Measurements from ENCODE around the gene NOXA1.

NOXA1 gene

GRCh38 chr9:137402746-137403145, 20.4 kb upstream of the NOXA1 start:
- no peaks in the 10 kb centered on the region for H3K9me3 ChIP-seq (ENCODE audit: control insufficient read depth, insufficient read depth, low read depth, low read length)
- no peaks in the 10 kb centered on the region for H3K4me1 ChIP-seq (ENCODE audit: control insufficient read depth, insufficient read depth, low read length)
- no peak overlapping the region for H3K4me3 ChIP-seq (ENCODE audit: low read depth, low read length)
- CTCF ChIA-PET, result no interaction called here
- H3K36me3 ChIP-seq (ENCODE audit: control insufficient read depth in 2 of 2, insufficient read depth in 1 of 2, low read length in 2 of 2), result no peaks in the 10 kb centered on the region
- TF ChIP-seq ZNF645 (tag by site-specific recombination; IDR thresholded peaks at IDR 0.05), result no peak
- POLR2A ChIA-PET, result no interaction called here
- H3K27ac ChIP-seq (ENCODE audit: extremely low read depth, low read depth, low read length), result no peak overlapping the region

- Histone ChIP-seq H3K4me1 (ENCODE audit: control insufficient read depth, insufficient read depth, low read length) (no peaks in the 10 kb centered on the region), H3K9me3 (ENCODE audit: control insufficient read depth, insufficient read depth, low read depth, low read length) (no peaks in the 10 kb centered on the region), H3K27ac (ENCODE audit: extremely low read depth, low read depth, low read length) (no peak overlapping the region), H3K36me3 (ENCODE audit: control insufficient read depth in 2 of 2, insufficient read depth in 1 of 2, low read length in 2 of 2) (no peaks in the 10 kb centered on the region), H3K4me3 (ENCODE audit: low read depth, low read length) (no peak overlapping the region)
- TF ChIP-seq ZNF10 (tag by site-specific recombination; IDR thresholded peaks at IDR 0.05) (no peak), PATZ1 (tag by site-specific recombination; IDR thresholded peaks at IDR 0.05) (no peak), ZNF544 (tag by site-specific recombination; IDR thresholded peaks at IDR 0.05) (no peak), ZNF404 (tag by site-specific recombination; IDR thresholded peaks at IDR 0.05) (no peak)
- CTCF ChIA-PET, result no interaction called here
- POLR2A ChIA-PET, result no interaction called here
Measured at GRCh38 chr9:137403269-137403668, 19.9 kb upstream of the NOXA1 start.

- CTCF ChIA-PET, result interaction anchor here (0.6 to 0.9 kb wide), 3 partner anchors 9 to 1142 kb away, joined by 3 read pairs; no protein-coding TSS in a partner anchor
- Histone ChIP-seq H3K4me1 (ENCODE audit: control insufficient read depth, insufficient read depth, low read length) (no peaks in the 10 kb centered on the region), H3K36me3 (ENCODE audit: control insufficient read depth in 2 of 2, insufficient read depth in 1 of 2, low read length in 2 of 2) (no peaks in the 10 kb centered on the region), H3K4me3 (ENCODE audit: low read depth, low read length) (no peak overlapping the region), H3K27ac (ENCODE audit: extremely low read depth, low read depth, low read length) (no peak overlapping the region), H3K9me3 (ENCODE audit: control insufficient read depth, insufficient read depth, low read depth, low read length) (no peaks in the 10 kb centered on the region)
- POLR2A ChIA-PET, result interaction anchor here (0.6 to 1.5 kb wide), 2 partner anchors 9 to 18 kb away, joined by 4 to 5 read pairs; partner anchors contain the start of genes EXD3 and NOXA1
- 0 out of 2 replicates have a peak, but pooled peaks have one; percentile 22 for TF ChIP-seq GLIS2 (tag by site-specific recombination; IDR thresholded peaks at IDR 0.05)
- no peak for TF ChIP-seq ZNF133 (tag by site-specific recombination; IDR thresholded peaks at IDR 0.05)
- no peak for TF ChIP-seq ZNF488 (tag by site-specific recombination; IDR thresholded peaks at IDR 0.05)
- no peak for TF ChIP-seq ZSCAN4 (tag by site-specific recombination; IDR thresholded peaks at IDR 0.05)
- no peak for TF ChIP-seq ZNF510 (tag by site-specific recombination; IDR thresholded peaks at IDR 0.05; ENCODE audit: insufficient replicate concordance)
Measured at GRCh38 chr9:137404961-137405567, 18.1 kb upstream of the NOXA1 start.

- Histone ChIP-seq H3K27ac (ENCODE audit: extremely low read depth, low read depth, low read length) (no peak overlapping the region), H3K4me3 (ENCODE audit: low read depth, low read length) (no peak overlapping the region), H3K4me1 (ENCODE audit: control insufficient read depth, insufficient read depth, low read length) (no peaks in the 10 kb centered on the region), H3K9me3 (ENCODE audit: control insufficient read depth, insufficient read depth, low read depth, low read length) (no peaks in the 10 kb centered on the region), H3K36me3 (ENCODE audit: control insufficient read depth in 2 of 2, insufficient read depth in 1 of 2, low read length in 2 of 2) (no peaks in the 10 kb centered on the region)
- TF ChIP-seq ZIC2 (tag by site-specific recombination; IDR thresholded peaks at IDR 0.05) (0 out of 2 replicates have a peak, but pooled peaks have one; percentile 19), ZBTB48 (tag by site-specific recombination; IDR thresholded peaks at IDR 0.05) (no peak), HIC1 (tag by site-specific recombination; IDR thresholded peaks at IDR 0.05) (0 out of 2 replicates have a peak, but pooled peaks have one; percentile 29), CTCF (tag by site-specific recombination; IDR thresholded peaks at IDR 0.05) (no peak), TCF7L2 (IDR thresholded peaks at IDR 0.05; ENCODE audit: borderline replicate concordance, low read depth, low read length) (no peak), SCRT1 (tag by site-specific recombination; IDR thresholded peaks at IDR 0.05; ENCODE audit: borderline replicate concordance) (no peak), ZNF121 (tag by site-specific recombination; IDR thresholded peaks at IDR 0.05) (peak; percentile 96)
- ChIA-PET POLR2A (interaction anchor here (0.6 to 1.5 kb wide), 2 partner anchors 10 to 17 kb away, joined by 4 to 5 read pairs; partner anchors contain the start of genes EXD3 and NOXA1), CTCF (interaction anchor here (0.7 to 0.9 kb wide), 2 partner anchors 119 to 144 kb away, joined by 3 read pairs; no protein-coding TSS in a partner anchor)
Measured at GRCh38 chr9:137405677-137406081, 17.5 kb upstream of the NOXA1 start.

Measured in HEK293 (cell line).